Esophagus squamous epithelium (tissue), 4 donors: Measurements from ENCODE around the gene COL1A2.

Source experiments
- POLR2A ChIP-seq, 4 donors: fragments of 450-650 bp; IDR thresholded peaks; one replicate each; pipeline ENCODE4 v1.6.1; 2017; ENCODE audit warnings: antibody characterized with exemption in 4 of 4, mild to moderate bottlenecking in 4 of 4, moderate library complexity in 3 of 4
- TF ChIP-seq, protein P1 (sequence below), 6 experiments: fragments of 450-650 bp in 4 of 6; fragments of 200-600 bp in 2 of 6; sonication (generic) in 2 of 6; IDR thresholded peaks; one replicate each; pipeline ENCODE4 v1.5.1; 2016 to 2019; ENCODE audit warnings: antibody characterized with exemption in 6 of 6, mild to moderate bottlenecking in 4 of 6, moderate library complexity in 4 of 6

DNA sequence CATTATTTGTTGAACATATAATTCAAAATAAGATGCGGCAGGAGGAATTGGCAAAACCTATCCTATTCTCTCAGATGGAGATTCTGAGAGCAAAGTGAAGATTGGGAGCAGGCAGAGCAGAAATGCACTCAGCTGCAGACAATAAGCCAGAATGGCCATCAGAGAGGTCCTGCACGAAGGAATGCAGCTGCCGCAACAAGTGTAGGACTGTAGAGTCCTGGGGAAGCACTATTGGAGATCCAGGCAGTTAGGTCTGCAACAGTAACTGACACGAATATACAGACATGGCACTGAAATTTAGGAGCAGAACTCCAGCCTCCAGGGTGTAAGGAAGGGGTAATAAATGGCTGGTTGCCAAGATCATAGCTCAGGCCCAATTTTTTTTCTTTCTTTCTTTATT, 10.4 kb upstream of the COL1A2 start:
- no peak for TF ChIP-seq POLR2A (IDR thresholded peaks at IDR 0.05)
- TF ChIP-seq, protein P1, sequence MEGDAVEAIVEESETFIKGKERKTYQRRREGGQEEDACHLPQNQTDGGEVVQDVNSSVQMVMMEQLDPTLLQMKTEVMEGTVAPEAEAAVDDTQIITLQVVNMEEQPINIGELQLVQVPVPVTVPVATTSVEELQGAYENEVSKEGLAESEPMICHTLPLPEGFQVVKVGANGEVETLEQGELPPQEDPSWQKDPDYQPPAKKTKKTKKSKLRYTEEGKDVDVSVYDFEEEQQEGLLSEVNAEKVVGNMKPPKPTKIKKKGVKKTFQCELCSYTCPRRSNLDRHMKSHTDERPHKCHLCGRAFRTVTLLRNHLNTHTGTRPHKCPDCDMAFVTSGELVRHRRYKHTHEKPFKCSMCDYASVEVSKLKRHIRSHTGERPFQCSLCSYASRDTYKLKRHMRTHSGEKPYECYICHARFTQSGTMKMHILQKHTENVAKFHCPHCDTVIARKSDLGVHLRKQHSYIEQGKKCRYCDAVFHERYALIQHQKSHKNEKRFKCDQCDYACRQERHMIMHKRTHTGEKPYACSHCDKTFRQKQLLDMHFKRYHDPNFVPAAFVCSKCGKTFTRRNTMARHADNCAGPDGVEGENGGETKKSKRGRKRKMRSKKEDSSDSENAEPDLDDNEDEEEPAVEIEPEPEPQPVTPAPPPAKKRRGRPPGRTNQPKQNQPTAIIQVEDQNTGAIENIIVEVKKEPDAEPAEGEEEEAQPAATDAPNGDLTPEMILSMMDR (IDR thresholded peaks at IDR 0.05) = no peak
